H9 (cell line): ENCODE data around the gene TFIP11. TPM values are rescaled to one million over a fixed set of nuclear protein-coding genes. Genes with fewer than 3 reads are reported as not detected.

Experiments
- DNase-seq: peaks from one replicate; pipeline ENCODE4 v3.0.0-alpha.2; 2017
- H2AFZ ChIP-seq: one replicate; pipeline ENCODE4 v1.6.1; 2013; ENCODE audit warnings: mild to moderate bottlenecking, low read length, control low read depth, moderate library complexity
- H2AK5ac ChIP-seq: 2 replicates; pipeline ENCODE4 v1.6.1; 2013; ENCODE audit warnings: low read length, control low read depth, mixed read lengths; ENCODE audit not compliant: insufficient read length
- H2BK120ac ChIP-seq: one replicate; pipeline ENCODE4 v1.6.1; 2013; ENCODE audit warnings: low read depth, mild to moderate bottlenecking, low read length, control low read depth, inconsistent platforms; ENCODE audit not compliant: poor library complexity, severe bottlenecking
- H2BK12ac ChIP-seq: 2 replicates; pipeline ENCODE4 v1.6.1; 2013; ENCODE audit warnings: low read length, control low read depth, mixed read lengths, low read depth; ENCODE audit not compliant: insufficient read length
- H2BK15ac ChIP-seq: 2 replicates; pipeline ENCODE4 v1.6.1; 2013; ENCODE audit warnings: low read depth, low read length, control low read depth
- H2BK20ac ChIP-seq: one replicate; pipeline ENCODE4 v1.6.1; 2013; ENCODE audit warnings: low read depth, mild to moderate bottlenecking, low read length, control low read depth, inconsistent platforms; ENCODE audit not compliant: poor library complexity, severe bottlenecking
- H2BK5ac ChIP-seq: 2 replicates; pipeline ENCODE4 v1.6.1; 2013; ENCODE audit warnings: low read length, control low read depth, mixed read lengths; ENCODE audit not compliant: insufficient read length
- H3K14ac ChIP-seq: 2 replicates; pipeline ENCODE4 v1.6.1; 2013; ENCODE audit warnings: low read length, control low read depth; ENCODE audit not compliant: insufficient read depth
- H3K18ac ChIP-seq: 2 replicates; pipeline ENCODE4 v1.6.1; 2013; ENCODE audit warnings: low read depth, mild to moderate bottlenecking, mixed read lengths, low read length, control low read depth; ENCODE audit not compliant: insufficient read length
- H3K23ac ChIP-seq: 2 replicates; pipeline ENCODE4 v1.6.1; 2013; ENCODE audit warnings: low read length, control low read depth, mixed read lengths, low read depth; ENCODE audit not compliant: insufficient read length
- H3K23me2 ChIP-seq: 2 replicates; pipeline ENCODE4 v1.6.1; 2013; ENCODE audit warnings: low read depth, mild to moderate bottlenecking, mixed read lengths, low read length, control low read depth; ENCODE audit not compliant: insufficient read length, poor library complexity, severe bottlenecking
- H3K27ac ChIP-seq: 2 replicates; pipeline ENCODE4 v1.5.1; 2013; ENCODE audit warnings: low read length, control low read depth, mixed read lengths, low read depth; ENCODE audit not compliant: insufficient read length
- H3K27me3 ChIP-seq: 2 replicates; pipeline ENCODE4 v1.6.1; 2013; ENCODE audit warnings: low read length, control low read depth, inconsistent platforms; ENCODE audit not compliant: insufficient read depth
- H3K4ac ChIP-seq: 2 replicates; pipeline ENCODE4 v1.6.1; 2013; ENCODE audit warnings: low read depth, mild to moderate bottlenecking, control low read depth, inconsistent platforms, low read length, moderate library complexity
- H3K4me1 ChIP-seq: 2 replicates; pipeline ENCODE4 v1.6.1; 2013; ENCODE audit warnings: low read length, control low read depth, inconsistent platforms; ENCODE audit not compliant: insufficient read depth
- H3K4me2 ChIP-seq: 2 replicates; pipeline ENCODE4 v1.6.1; 2013; ENCODE audit warnings: low read length, control low read depth, mixed read lengths; ENCODE audit not compliant: insufficient read length, insufficient read depth
- H3K56ac ChIP-seq: 2 replicates; pipeline ENCODE4 v1.6.1; 2013; ENCODE audit warnings: low read depth, mild to moderate bottlenecking, mixed read lengths, low read length, control low read depth; ENCODE audit not compliant: insufficient read length
- H3K79me1 ChIP-seq: 2 replicates; pipeline ENCODE4 v1.6.1; 2013; ENCODE audit warnings: low read depth, mild to moderate bottlenecking, moderate library complexity, low read length, control low read depth, inconsistent platforms; ENCODE audit not compliant: insufficient read depth, poor library complexity, severe bottlenecking
- H3K79me2 ChIP-seq: 2 replicates; pipeline ENCODE4 v1.6.1; 2013; ENCODE audit warnings: low read length, control low read depth, inconsistent platforms; ENCODE audit not compliant: insufficient read depth
- H3K9ac ChIP-seq: 2 replicates; pipeline ENCODE4 v1.6.1; 2013; ENCODE audit warnings: low read length, control low read depth, mixed read lengths; ENCODE audit not compliant: insufficient read length; ENCODE audit errors: extremely low read depth
- H3K9me3 ChIP-seq: one replicate; pipeline ENCODE4 v1.6.1; 2013; ENCODE audit warnings: low read depth, low read length, inconsistent platforms; ENCODE audit not compliant: control insufficient read depth
- H3T11ph ChIP-seq: one replicate; pipeline ENCODE4 v1.6.1; 2013; ENCODE audit warnings: mild to moderate bottlenecking, low read length, control low read depth, inconsistent platforms
- H4K20me1 ChIP-seq: one replicate; pipeline ENCODE4 v1.6.1; 2013; ENCODE audit not compliant: control insufficient read depth, insufficient read length, insufficient read depth
- H4K5ac ChIP-seq: 2 replicates; pipeline ENCODE4 v1.6.1; 2013; ENCODE audit warnings: low read depth, mild to moderate bottlenecking, mixed read lengths, low read length, control low read depth; ENCODE audit not compliant: insufficient read length
- H4K8ac ChIP-seq: replicated peaks from 2 replicates; pipeline ENCODE4 v1.6.1; 2013; ENCODE audit warnings: low read length, control low read depth, mixed read lengths, low read depth; ENCODE audit not compliant: insufficient read length
- H4K91ac ChIP-seq: 2 replicates; pipeline ENCODE4 v1.6.1; 2013; ENCODE audit warnings: low read depth, mild to moderate bottlenecking, moderate library complexity, mixed read lengths, low read length, control low read depth; ENCODE audit not compliant: insufficient read length
- H3K27ac Mint-ChIP-seq, 3 experiments: 2 replicates in 2 of 3; 3 replicates in 1 of 3; pipeline ENCODE4 v1.8.0; 2020 to 2021; ENCODE audit warnings: mixed read lengths in 3 of 3, mild to moderate bottlenecking in 1 of 3, moderate library complexity in 1 of 3
- H3K27me3 Mint-ChIP-seq: 2 replicates; pipeline ENCODE4 v1.8.0; 2021; ENCODE audit warnings: low read depth, mild to moderate bottlenecking, moderate library complexity, mixed read lengths
- H3K36me3 Mint-ChIP-seq, 3 experiments: 2 replicates in 2 of 3; 3 replicates in 1 of 3; pipeline ENCODE4 v1.8.0; 2020 to 2021; ENCODE audit warnings: low read depth in 3 of 3, mixed read lengths in 3 of 3; ENCODE audit not compliant: insufficient read depth in 1 of 3
- H3K4me1 Mint-ChIP-seq, 2 experiments: 2 replicates each; pipeline ENCODE4 v1.8.0; 2020; ENCODE audit warnings: mixed read lengths in 2 of 2
- H3K4me3 Mint-ChIP-seq, 2 experiments: 2 replicates in 1 of 2; 3 replicates in 1 of 2; pipeline ENCODE4 v1.8.0; 2020 to 2021; ENCODE audit warnings: mild to moderate bottlenecking in 2 of 2, mixed read lengths in 2 of 2, moderate library complexity in 1 of 2
- H3K9me3 Mint-ChIP-seq, 2 experiments: 2 replicates in 1 of 2; 3 replicates in 1 of 2; pipeline ENCODE4 v1.8.0; 2020; ENCODE audit warnings: mild to moderate bottlenecking in 2 of 2, mixed read lengths in 2 of 2, moderate library complexity in 1 of 2
- CTCF ChIP-seq: fragments of 200-600 bp; sonication (generic); conservative IDR thresholded peaks from 3 replicates; pipeline ENCODE4 v1.8.0; 2021; ENCODE audit warnings: antibody characterized with exemption, mild to moderate bottlenecking
- WGBS: extraction: QIAGEN DNeasy Blood & Tissue Kit; methylation state at CpG from one replicate; pipeline ENCODE4 v1.1.7; 2013; ENCODE audit warnings: missing lambda C conversion rate, low lambda C conversion rate, mixed read lengths; ENCODE audit not compliant: insufficient read length; ENCODE audit errors: extremely low coverage; 5-methylcytosine and 5-hydroxymethylcytosine counted together
- total RNA-seq: library from RNA; stranded (reverse); gene quantifications from 2 replicates; pipeline ENCODE4 v1.2.1, GENCODE V29; 2021

TFIP11 gene
- total RNA-seq, 1 experiment from 2014 or later, result 36.4 TPM

GRCh38 chr22:26492220-26492619, 20.1 kb downstream of the TFIP11 start:
- no peaks in the 10 kb centered on the region for H3K79me2 ChIP-seq
- no peaks in the 10 kb centered on the region for H3K9me3 ChIP-seq

More at GRCh38 chr22:26492220-26492619, 20.1 kb downstream of the TFIP11 start:
- Histone ChIP-seq H2AK5ac (no peak overlapping the region), H4K91ac (no peak overlapping the region), H3K79me1 (no peaks in the 10 kb centered on the region), H3K27me3 (no peaks in the 10 kb centered on the region), H3K4ac (no peak overlapping the region), H3K4me2 (no peak overlapping the region), H3K4me1 (no peaks in the 10 kb centered on the region), H4K8ac (no peak overlapping the region), H3K23me2 (no peaks in the 10 kb centered on the region), H2BK12ac (no peak overlapping the region), H3T11ph (no peak overlapping the region), H3K14ac (no peak overlapping the region), H3K23ac (no peak overlapping the region), H2BK120ac (no peak overlapping the region), H2BK5ac (no peak overlapping the region), H4K5ac (no peak overlapping the region), H3K9ac (no peak overlapping the region), H3K56ac (no peak overlapping the region), H3K27ac (no peak overlapping the region), H3K18ac (no peak overlapping the region), H2AFZ (no peak overlapping the region), H4K20me1 (no peaks in the 10 kb centered on the region), H2BK20ac (no peak overlapping the region), H2BK15ac (no peak overlapping the region)
- no peak for DNase-seq
- Mint-ChIP-seq H3K4me3 (no peak overlapping the region), H3K27ac (no peak overlapping the region), H3K4me1 (no peaks in the 10 kb centered on the region), H3K9me3 (no peaks in the 10 kb centered on the region), H3K36me3 (peaks cover 38 to 92% (median 79%) of the 10 kb centered on the region in 3 experiments; a peak in 6 of 7 replicates), H3K27me3 (no peaks in the 10 kb centered on the region)
- TF ChIP-seq CTCF, result no peak
- no CpG with 5 or more reads among the region's 9 CpGs for WGBS
